ENCODE results near the gene SPACA4.
"Not testable (repeated sequence)": the region's sequence is repeated elsewhere in the genome, so short reads cannot be mapped to it uniquely, and the experiment has no call there.

The SPACA4 gene, protein sequence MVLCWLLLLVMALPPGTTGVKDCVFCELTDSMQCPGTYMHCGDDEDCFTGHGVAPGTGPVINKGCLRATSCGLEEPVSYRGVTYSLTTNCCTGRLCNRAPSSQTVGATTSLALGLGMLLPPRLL

DNA sequence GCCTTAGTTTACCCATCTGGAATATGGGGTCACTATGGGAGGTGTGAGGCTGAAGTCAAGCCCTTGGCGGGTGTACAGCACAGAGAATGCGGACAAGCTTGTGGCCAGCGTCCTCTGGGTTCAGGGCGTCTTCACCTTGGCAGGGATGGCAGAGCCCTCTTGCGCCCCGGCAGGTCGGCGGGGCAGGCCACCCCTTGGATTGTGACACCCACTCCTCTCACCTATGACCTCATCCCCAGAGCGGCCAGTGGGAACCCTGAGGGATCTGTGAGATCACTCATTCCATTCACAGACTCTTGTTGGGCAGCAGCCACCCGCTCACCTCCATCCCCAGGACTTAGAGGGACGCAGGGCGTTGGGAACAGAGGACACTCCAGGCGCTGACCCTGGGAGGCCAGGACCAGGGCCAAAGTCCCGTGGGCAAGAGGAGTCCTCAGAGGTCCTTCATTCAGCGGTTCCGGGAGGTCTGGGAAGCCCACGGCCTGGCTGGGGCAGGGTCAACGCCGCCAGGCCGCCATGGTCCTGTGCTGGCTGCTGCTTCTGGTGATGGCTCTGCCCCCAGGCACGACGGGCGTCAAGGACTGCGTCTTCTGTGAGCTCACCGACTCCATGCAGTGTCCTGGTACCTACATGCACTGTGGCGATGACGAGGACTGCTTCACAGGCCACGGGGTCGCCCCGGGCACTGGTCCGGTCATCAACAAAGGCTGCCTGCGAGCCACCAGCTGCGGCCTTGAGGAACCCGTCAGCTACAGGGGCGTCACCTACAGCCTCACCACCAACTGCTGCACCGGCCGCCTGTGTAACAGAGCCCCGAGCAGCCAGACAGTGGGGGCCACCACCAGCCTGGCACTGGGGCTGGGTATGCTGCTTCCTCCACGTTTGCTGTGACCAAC is at the start of gene SPACA4:
Gene SPACA4 (plus strand): TSS at position 280 of the 896 bp plus-strand sequence. CDS start 237 bp downstream, at position 517.
- no peak for DNase-seq

DNA sequence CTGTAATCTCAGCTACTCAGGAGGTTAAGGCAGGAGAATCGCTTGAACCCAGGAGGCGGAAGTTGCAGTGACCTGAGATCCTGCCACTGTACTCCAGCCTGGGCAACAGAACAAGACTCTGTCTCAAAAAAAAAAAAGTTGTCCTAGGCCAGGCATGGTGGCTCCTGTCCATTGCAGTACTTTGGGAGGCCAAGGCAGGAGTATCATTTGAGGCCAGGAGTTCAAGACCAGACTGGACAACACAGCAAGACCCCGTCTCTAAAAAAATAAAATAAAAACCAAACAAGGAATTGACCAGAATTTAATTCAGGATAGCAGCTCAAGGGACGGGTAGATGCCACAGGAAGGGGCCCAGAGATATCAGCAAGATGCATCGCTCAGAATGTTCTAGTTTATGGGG is 49.7 kb upstream of the SPACA4 start:
- DNase-seq, result no peak

DNA sequence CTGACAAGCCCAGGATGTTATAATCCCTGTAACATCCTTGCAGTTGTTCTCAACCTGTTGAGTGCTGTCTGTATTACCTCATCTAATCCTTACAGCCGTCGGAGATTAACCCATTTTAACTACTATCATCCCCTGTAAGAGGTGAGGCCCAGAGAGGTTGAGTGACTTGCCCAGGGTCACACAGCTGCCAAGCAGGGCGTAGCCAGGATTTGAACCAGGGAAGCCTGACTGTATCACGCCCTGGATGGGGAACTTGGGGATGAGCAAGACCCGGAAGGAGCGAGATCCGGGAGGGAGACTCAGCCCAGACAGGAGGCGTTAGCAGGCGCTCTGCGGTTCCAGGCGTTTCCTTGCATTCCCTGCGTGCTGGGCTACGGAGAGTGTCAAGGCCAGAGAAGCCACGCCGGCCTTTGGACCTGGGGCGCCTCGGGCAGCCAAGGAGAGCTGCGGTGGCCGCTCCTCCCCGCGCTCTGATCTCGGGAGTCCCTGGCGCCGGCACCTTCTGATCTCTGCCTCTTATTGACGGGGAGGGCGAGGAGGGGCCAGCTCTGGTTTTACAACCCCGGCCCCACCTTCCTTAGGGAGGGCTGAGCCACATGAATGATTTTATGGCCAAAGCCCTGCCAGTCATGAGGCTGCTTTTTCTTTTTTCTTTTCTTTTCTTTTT is 48.4 kb upstream of the SPACA4 start:
- DNase-seq, result no peak

DNA sequence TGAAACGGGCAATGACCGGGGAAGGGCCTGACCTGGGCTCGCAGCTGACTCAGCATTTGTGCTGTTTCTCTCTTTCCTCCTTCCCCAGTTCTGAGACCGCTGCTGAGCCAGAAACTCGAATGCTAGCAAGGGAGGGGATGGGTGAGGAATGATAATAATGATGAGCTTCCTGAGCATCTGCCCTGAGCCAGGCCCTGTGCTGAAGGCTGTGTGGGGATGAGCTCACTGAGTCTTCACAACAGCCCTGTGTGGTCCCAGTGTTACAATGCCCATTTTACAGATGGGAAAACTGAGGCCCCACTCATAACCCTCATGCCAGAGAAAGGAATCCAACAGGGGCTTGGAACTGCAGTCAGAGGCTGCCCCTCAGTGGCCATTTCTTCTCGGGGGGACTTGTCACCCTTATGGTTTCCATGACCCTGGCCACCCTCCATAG is 46.4 kb upstream of the SPACA4 start:
- DNase-seq, result no peak

DNA sequence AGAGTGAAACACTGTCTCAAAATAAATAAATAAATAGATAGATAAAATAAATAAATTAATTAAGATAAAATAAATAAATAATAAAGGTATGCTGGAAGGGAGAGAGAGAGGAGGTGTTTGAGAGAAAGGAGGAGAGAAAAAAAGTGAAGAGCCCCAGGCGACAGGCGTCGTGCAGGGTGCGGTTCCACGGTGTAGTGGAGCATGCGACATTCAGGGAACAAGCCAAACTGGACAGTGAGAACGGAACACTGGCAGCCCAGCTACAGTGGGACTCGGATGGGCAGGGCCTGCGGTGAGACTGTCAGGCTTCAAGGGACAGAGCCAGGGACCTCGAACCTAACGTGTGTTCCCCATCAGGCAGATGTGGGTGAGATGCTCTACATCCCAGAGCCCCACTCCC is 45.1 kb upstream of the SPACA4 start:
- DNase-seq, result no peak

DNA sequence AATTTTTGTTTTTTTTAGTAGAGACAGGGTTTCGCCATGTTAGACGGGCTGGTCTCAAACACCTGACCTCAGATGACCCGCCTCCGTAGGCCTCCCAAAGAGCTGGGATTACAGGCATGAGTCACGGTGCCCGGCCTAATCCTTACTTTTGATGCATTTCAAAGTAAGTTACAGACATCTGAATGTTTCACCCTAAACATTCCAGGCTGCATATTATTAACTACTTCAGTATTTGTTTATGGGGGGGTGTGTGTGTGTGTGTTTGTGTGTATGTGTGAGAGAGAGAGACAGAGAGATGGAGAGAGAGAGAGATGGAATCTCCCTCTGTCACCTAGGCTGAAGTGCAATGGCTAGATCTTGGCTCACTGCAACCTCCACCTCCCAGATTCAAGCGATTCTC is 41.5 kb upstream of the SPACA4 start:
- no peak for DNase-seq

DNA sequence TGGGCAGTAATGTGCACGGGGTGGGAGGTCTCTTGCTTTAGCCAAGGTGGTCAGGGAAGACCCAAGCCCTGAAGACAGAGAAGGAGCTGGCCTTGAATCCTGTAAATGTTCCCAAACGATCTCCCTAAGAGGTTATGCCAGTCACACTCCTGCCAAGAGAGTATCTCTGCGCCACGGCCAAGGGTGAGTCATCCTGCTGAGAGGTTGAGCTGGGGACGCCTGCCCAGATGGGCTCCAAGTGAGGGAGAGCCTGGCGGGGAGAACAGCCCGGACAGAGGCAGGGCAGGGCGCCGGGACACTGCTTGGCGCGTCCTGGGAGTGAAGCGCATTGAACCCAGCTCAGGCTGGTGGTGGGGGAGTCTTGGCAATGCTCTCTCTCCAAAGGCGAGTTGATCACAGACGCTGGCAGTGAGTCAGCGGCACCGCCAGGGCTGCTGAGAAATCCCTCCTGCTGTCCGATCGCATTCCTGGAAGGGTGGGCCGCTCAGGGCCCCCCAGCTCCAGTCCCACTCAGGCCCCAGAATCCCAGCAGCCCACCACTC is 38.1 kb upstream of the SPACA4 start:
- DNase-seq, result no peak

DNA sequence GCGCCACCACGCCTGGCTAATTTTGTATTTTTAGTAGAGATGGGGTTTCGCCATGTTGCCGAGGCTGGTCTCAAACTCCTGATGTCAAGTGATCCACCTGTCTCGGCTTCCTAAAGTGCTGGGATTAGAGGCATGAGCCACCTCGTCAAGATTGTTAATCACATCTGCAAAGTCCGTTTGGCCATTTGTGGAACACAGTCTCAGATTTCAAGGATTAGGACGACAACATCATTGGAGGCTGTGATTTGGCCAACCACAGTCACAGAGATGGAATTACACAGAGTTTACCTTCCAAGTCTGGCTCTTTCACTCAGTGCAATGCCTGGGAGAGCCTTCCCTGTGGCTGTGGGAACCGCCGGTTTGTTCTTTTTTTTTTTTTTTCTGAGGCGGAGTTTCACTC is 36.7 kb upstream of the SPACA4 start:
- DNase-seq, result no peak

DNA sequence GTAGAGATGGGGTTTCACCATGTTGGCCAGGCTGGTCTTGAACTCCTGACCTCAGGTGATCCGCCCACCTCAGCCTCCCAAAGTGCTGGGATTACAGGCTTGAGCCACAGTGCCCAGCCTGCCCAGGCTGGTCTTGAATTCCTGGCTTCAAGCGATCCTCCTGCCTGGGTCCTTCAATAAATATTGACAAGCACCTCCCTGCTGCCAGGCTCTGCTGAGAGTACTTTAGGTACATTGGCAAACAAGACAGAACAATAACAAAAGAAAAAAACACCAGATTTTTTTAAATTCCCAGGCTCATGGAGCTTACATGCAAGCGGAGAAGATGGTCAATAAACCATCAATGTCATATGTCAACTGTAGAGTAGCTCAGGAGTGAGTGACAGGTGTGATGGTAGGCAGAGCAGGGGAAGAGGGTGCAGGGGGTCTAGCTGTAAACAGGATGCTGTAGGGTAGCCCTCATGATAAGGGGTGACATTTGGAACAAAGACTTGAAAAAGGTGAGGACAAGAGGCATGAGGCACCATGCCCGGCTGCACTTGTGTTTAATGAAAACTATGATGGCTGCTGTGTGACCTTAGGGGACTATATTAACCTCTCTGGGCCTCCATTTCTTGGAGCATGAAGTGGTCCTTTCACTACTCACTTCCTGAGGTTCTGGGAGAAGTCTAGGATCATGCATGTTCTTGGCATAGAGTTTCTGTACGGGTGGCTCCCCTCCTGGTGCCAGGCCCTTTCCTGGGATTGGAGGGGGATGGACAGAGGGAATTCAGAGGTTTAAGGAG is 35.0 kb upstream of the SPACA4 start:
- no peak for DNase-seq

DNA sequence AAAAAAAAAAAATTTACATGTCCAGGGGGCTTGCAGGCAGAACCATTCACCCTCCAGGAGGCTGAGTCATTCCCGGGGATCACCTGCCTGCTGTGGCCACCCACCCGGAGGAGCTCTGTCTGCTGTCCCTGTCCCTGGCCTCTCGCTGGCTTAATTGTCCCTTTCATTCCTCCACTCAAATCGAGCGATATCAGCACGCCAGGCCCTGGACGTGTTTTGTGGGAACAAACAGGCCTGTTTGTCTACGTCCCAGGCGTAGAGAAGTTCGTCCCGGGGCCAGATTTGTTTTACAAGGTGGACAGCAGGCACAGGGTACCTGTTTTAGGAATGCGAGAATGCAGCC is 33.4 kb upstream of the SPACA4 start:
- no peak for DNase-seq

DNA sequence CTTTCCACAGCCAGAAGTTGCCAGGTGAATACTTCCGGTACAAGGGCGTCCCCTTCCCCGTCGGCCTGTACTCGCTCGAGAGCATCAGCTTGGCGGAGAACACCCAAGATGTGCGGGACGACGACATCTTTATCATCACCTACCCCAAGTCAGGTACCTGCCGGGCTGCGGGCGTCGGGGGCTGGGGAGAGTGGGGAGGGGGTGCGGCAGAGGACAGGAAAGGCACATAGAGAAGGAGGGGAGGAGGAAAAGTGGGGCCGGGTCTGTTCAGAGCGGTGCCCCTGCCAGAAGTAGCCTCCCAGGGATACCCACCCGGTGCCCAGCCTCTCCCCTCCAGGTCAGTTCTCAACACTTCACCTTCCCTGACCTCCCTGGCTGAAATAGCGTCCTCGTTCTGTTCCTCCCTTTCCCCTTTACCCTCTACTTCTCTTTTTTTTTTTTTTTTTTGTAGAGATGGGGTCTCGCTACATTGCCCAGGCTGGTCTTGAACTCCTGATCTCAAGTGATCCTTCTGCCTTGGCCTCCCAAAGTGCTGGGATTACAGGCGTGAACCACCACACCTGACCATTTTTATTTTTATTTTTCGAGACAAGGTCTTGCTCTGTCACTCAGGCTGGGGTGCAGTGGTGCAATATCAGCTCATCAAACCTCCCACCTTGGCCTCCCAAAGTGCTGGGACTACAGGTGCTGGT is 30.5 kb upstream of the SPACA4 start:
- DNase-seq, result no peak

DNA sequence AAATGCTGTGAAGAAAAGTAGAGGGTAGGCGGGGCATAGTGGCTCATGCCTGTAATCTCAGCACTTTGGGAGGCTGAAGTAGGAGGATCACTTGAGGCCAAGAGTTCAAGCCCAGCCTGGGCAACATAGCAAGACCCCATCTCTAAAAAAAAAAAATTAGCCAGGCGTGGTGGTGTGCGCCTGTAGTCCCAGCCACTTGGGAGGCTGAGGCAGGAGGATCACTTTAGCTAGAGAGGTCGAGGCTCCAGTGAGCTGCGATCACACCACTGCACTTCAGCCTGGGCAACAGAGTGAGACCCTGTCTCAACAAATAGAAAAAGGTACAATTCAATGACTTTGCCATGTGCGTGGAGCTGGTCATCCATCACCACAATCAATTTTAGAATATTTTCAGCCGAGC is 28.6 kb upstream of the SPACA4 start:
- DNase-seq, result not testable (repeated sequence)

DNA sequence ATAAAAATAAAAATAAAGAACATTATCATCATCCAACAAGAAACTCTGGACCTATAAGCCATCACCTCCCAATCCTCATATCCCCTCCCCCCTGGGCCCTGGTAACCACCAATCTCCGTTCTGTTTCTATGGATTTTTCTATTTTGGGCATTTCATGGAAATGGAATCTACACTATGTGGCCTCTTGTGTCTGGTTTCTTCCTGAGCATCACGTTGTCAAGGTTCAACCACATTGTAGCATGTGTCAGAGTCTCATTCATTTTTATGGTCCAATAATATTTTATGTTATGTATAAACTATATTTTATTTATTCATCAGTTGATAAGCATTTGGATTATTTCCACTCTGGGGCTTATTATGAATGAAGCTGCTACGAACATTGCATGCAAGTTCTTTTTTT is 27.7 kb upstream of the SPACA4 start:
- no peak for DNase-seq

DNA sequence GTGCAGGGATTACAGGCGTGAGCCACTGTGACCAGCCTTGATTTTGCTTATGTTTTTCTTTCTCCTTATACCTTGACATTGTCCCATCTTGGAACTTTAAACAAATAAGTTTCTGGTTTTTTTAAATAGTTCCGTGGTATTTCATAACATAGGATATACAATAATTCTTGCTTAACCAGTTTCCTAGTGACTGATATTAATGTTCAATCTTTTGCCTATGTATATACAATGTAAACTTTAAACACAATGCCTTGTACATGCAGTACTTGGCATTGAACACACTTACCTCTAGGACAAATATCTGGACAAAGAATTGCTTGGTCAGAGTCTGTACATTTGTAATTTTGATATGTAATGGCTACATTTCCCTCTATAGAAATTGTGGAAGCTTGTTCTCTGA is 24.4 kb upstream of the SPACA4 start:
- DNase-seq, result no peak

DNA sequence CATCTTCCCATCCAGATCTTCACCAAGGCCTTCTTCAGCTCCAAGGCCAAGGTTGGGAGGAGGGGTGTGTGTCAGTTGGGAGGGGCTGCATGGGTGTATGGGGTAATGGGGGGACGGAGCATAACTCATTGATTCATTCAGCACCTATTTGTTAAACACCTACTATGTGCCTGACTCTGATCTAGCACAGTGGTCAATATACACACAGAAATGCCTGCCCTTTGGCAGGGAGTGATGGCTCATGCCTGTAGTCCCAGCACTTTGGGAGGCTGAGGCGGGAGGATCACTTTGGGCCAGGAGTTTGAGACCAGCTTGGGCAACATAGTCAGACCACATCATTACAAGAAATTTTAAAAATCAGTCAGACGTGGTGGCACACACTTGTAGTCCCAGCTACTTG is 19.2 kb upstream of the SPACA4 start:
- DNase-seq, result no peak

DNA sequence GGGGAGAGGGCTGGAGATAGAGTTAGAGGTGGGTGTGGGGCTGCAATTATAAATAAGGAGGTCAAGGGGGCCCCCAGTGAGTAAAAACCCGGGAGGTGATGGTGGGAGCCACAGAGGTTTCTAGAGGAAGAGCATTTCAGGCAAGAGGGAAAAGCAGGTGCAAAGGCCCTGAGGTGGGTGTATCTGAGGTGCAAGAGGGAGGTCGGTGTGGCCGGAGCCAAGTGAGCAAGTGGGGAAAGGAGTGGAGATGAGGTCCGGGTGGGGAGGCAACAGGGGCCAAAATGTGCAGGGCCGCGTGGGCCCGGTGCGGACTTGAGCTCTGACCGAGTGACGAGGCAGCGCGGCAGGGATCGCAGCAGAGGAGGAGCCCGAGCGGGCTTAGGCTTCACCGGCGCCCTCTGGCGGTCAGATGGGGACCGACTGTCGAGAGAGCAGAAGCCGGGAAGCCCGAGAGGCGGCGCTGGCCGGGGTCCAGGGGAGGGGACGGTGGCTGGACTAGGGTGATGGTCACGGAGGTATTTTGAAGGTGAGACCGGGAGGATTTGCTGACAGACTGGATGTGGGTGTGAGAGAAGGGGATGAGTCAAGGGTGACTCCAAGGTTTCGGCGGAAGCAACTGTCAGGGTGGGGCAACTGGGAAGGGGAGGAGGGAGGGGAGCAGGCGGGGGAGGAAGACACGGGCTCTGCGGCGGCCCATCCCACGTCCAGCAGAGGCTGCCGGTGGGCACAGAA is 17.7 kb upstream of the SPACA4 start:
- DNase-seq, result peak; percentile 69

DNA sequence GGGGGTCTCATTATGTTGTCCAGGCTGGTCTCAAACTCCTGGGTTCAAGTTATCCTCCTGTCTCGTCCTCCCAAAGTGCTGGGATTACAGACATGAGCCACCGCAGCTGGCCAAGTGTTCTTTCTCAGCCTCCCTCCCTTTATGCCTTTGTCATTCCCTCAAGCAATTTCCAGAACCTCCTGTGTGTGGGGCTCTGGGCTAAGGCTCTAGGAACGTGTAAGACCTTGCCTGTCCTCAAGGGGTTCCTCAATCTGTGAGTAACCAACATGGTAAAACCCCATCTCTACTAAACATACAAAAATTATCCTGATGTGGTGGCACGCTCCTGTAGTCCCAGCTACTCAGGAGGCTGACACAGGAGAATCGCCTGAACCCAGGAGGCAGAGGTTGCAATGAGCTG is 15.5 kb upstream of the SPACA4 start:
- DNase-seq, result no peak

DNA sequence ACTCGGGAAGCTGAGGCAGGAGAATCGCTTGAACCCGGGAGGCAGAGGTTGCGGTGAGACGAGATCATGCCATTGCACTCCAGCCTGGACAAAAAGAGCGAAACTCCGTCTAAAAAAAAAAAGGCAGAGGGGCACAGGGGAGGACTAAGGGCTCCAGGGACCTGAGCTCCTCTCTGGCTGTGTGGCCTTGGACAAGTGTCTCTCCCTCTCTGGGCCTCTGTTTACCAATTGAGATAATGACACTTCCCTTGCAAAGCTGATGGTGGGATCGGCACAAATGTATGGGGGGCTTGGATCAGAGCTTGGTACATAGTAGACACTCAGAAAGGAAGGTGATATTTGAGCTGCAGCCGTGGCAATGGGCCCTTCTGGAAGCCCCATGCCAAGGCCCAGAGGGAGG is 11.4 kb upstream of the SPACA4 start:
- no peak for DNase-seq

DNA sequence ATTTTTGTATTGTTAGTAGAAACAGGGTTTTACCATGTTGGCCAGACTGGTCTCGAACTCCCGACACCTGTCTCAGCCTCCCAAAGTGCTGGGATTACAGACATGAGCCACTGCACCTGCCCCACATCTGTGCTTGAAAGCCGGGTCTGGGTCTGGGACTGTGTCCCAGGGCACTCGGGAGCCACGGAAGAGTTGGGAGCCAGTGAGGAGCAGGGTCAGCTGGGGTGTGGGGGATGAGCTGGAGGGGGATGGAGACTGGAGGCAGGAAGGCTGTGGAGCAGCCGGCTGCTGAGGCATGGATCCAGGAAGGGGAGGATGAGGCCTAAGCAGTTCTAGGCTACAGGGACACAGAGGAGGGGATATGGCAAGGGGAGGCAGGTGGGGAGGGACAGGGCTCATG is 10.7 kb upstream of the SPACA4 start:
- no peak for DNase-seq

DNA sequence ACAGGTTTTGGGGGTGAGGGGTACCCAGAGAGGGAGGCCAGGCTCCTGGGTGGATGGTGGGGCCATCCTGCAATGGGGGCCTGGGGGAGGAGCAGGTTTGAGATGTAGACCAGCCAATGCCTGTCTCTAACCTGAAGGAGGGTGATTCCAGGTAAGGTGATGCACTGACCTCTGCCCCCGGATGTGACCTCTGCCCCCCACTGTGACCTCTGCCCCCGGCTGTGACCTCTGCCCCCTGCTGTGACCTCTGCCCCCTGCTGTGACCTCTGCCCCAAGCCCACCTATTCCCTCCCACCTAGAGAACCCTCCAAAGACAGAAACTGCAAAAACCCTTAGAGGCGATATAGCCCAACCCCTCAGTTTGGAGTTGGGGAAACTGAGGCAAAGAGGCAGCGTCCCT is 10.3 kb upstream of the SPACA4 start:
- no peak for DNase-seq

DNA sequence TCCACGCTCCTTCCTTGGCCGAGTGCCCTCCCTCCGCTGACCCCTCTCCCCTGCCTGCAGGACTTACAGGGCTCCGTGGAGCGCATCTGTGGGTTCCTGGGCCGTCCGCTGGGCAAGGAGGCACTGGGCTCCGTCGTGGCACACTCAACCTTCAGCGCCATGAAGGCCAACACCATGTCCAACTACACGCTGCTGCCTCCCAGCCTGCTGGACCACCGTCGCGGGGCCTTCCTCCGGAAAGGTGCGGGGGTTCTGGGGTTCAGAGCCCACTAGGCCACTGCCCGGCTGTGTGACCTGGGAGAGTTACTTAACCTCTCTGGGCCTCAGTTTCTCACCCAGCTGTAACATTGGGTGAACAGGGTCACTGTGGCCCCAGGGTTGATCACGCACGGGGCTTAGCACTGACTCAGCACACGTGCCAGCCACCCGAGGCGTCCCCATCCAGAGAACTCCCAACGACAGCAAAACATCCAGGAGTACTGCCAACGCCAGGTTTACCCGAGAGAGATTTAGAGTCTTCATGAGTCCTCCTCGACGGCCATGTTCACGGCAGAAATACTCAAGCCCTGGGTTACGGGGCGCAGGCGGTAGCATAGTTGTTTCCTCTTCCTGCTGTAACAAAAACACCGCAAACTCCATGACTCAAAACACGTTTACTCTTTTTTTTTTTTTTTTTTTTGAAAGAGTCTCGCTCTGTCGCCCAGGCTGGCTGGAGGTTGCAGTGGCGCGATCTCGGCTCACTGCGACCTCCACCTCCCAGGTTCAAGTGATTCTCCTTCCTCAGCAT is 9.7 kb upstream of the SPACA4 start:
- DNase-seq, result no peak

Measured in NCI-H1105 (cell line).